GM19035 (cell line): ENCODE measurements around the gene ICAM5.

ENCODE experiments used
- ATAC-seq: cut with Tn5 transposase; IDR thresholded peaks from one replicate; pipeline ENCODE4 v1.9.1; 2021; ENCODE audit not compliant: unreplicated experiment

ICAM5 gene

GRCh38 chr19:10339977-10340376, 50.2 kb downstream of the ICAM5 start:
- ATAC-seq: no peak

GRCh38 chr19:10343495-10343894, 53.7 kb downstream of the ICAM5 start:
- ATAC-seq: no peak

GRCh38 chr19:10344780-10345179, 55.0 kb downstream of the ICAM5 start:
- ATAC-seq: no peak
